ENCODE data around the gene RPS19. TPM values are rescaled to one million over a fixed set of nuclear protein-coding genes. Genes with fewer than 3 reads are reported as not detected.
A peak's percentile ranks its signal among the peaks of the same experiment; 100 is the strongest.

The RPS19 gene
- total and polyA plus RNA-seq, 10 of the 15 experiments (the other 5 are each of a cell fraction or from before 2014, with no cell fraction given), result 2,615 to 5,578 (median 4,127) TPM

DNA sequence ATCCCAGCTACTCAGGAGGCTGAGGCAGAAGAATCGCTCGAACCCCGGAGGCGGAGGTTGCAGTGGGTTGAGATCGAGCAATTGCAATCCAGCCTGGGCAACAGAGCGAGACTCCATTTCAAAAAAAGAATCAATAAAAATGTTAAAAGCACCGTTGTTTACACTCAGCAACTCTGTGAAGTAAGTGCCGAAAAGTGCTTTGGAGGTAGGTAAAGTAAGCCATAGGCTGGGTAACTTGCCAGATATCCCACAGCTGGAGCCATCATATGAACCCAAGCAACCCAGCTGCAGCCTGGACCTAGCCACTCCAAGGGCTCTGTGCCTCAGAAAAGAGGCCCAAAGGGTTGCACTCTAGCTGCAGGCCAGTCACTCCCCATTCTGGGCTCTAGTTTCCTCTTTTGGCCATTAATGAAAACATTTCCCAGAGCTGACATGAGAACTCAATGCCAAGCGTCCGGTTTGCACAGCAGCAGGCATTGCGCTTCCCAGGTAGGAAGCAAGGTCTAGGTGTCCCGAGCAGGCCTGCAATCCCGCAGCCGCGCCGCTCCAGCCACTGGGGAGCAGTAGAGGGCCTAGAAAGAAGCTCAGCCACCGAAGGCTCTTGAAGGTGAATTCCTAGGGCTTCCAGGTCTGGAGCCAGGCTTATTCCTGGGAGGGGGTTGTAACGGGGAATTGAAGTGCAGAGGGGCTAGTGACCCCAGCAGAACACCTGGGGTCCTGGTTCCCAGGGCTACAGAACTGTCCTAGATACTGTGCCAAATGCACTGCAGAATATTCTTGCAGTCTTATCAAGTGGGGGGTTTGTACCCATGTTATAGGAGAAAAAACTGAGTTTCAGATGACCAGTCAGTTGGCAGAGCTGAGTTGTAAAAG lies 13.0 kb downstream of the RPS19 start (continued):
- TF ChIP-seq, protein P1, sequence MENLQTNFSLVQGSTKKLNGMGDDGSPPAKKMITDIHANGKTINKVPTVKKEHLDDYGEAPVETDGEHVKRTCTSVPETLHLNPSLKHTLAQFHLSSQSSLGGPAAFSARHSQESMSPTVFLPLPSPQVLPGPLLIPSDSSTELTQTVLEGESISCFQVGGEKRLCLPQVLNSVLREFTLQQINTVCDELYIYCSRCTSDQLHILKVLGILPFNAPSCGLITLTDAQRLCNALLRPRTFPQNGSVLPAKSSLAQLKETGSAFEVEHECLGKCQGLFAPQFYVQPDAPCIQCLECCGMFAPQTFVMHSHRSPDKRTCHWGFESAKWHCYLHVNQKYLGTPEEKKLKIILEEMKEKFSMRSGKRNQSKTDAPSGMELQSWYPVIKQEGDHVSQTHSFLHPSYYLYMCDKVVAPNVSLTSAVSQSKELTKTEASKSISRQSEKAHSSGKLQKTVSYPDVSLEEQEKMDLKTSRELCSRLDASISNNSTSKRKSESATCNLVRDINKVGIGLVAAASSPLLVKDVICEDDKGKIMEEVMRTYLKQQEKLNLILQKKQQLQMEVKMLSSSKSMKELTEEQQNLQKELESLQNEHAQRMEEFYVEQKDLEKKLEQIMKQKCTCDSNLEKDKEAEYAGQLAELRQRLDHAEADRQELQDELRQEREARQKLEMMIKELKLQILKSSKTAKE (IDR thresholded peaks at IDR 0.05; ENCODE audit: low read depth, poor library complexity, severe bottlenecking), result peak; percentile 21
- TF ChIP-seq, protein P2, sequence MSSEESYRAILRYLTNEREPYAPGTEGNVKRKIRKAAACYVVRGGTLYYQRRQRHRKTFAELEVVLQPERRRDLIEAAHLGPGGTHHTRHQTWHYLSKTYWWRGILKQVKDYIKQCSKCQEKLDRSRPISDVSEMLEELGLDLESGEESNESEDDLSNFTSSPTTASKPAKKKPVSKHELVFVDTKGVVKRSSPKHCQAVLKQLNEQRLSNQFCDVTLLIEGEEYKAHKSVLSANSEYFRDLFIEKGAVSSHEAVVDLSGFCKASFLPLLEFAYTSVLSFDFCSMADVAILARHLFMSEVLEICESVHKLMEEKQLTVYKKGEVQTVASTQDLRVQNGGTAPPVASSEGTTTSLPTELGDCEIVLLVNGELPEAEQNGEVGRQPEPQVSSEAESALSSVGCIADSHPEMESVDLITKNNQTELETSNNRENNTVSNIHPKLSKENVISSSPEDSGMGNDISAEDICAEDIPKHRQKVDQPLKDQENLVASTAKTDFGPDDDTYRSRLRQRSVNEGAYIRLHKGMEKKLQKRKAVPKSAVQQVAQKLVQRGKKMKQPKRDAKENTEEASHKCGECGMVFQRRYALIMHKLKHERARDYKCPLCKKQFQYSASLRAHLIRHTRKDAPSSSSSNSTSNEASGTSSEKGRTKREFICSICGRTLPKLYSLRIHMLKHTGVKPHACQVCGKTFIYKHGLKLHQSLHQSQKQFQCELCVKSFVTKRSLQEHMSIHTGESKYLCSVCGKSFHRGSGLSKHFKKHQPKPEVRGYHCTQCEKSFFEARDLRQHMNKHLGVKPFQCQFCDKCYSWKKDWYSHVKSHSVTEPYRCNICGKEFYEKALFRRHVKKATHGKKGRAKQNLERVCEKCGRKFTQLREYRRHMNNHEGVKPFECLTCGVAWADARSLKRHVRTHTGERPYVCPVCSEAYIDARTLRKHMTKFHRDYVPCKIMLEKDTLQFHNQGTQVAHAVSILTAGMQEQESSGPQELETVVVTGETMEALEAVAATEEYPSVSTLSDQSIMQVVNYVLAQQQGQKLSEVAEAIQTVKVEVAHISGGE (CRISPR knock-in tag; IDR thresholded peaks at IDR 0.05), result no peak
- no peak for TF ChIP-seq NFYA (IDR thresholded peaks at IDR 0.05; ENCODE audit: borderline replicate concordance, low read depth, low read length)
- TF ChIP-seq KAT2A (conservative IDR thresholded peaks at IDR 0.05; ENCODE audit: control insufficient read depth, low read depth, low read length), result no peak
- peak; percentile 33; the same call in 1 of the 2 replicates for TF ChIP-seq FOXM1 (IDR thresholded peaks at IDR 0.05; ENCODE audit: low read depth, low read length)
- no peak for TF ChIP-seq KLF5 (IDR thresholded peaks at IDR 0.05; ENCODE audit: partially characterized antibody)
- TF ChIP-seq IKZF2 (IDR thresholded peaks at IDR 0.05), result peak; percentile 75 to 83
- TF ChIP-seq, protein P3, sequence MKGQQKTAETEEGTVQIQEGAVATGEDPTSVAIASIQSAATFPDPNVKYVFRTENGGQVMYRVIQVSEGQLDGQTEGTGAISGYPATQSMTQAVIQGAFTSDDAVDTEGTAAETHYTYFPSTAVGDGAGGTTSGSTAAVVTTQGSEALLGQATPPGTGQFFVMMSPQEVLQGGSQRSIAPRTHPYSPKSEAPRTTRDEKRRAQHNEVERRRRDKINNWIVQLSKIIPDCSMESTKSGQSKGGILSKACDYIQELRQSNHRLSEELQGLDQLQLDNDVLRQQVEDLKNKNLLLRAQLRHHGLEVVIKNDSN (IDR thresholded peaks at IDR 0.05; ENCODE audit: borderline replicate concordance, extremely low read length, insufficient read depth, low read depth, low read length), result no peak
- TF ChIP-seq CBFB (IDR thresholded peaks at IDR 0.05; ENCODE audit: low read depth), result 0 out of 2 replicates have a peak, but pooled peaks have one; percentile 12
- TF ChIP-seq, protein P4, sequence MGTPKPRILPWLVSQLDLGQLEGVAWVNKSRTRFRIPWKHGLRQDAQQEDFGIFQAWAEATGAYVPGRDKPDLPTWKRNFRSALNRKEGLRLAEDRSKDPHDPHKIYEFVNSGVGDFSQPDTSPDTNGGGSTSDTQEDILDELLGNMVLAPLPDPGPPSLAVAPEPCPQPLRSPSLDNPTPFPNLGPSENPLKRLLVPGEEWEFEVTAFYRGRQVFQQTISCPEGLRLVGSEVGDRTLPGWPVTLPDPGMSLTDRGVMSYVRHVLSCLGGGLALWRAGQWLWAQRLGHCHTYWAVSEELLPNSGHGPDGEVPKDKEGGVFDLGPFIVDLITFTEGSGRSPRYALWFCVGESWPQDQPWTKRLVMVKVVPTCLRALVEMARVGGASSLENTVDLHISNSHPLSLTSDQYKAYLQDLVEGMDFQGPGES (IDR thresholded peaks at IDR 0.05), result no peak
- peak; percentile 71 for TF ChIP-seq POLR2A (IDR thresholded peaks at IDR 0.05; ENCODE audit: low read depth, low read length)
- no peak for TF ChIP-seq SP1 (IDR thresholded peaks at IDR 0.05; ENCODE audit: low read depth, low read length)
- TF ChIP-seq, protein P5, sequence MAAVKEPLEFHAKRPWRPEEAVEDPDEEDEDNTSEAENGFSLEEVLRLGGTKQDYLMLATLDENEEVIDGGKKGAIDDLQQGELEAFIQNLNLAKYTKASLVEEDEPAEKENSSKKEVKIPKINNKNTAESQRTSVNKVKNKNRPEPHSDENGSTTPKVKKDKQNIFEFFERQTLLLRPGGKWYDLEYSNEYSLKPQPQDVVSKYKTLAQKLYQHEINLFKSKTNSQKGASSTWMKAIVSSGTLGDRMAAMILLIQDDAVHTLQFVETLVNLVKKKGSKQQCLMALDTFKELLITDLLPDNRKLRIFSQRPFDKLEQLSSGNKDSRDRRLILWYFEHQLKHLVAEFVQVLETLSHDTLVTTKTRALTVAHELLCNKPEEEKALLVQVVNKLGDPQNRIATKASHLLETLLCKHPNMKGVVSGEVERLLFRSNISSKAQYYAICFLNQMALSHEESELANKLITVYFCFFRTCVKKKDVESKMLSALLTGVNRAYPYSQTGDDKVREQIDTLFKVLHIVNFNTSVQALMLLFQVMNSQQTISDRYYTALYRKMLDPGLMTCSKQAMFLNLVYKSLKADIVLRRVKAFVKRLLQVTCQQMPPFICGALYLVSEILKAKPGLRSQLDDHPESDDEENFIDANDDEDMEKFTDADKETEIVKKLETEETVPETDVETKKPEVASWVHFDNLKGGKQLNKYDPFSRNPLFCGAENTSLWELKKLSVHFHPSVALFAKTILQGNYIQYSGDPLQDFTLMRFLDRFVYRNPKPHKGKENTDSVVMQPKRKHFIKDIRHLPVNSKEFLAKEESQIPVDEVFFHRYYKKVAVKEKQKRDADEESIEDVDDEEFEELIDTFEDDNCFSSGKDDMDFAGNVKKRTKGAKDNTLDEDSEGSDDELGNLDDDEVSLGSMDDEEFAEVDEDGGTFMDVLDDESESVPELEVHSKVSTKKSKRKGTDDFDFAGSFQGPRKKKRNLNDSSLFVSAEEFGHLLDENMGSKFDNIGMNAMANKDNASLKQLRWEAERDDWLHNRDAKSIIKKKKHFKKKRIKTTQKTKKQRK (IDR thresholded peaks at IDR 0.05; ENCODE audit: low read depth, low read length), result no peak
- no peak for TF ChIP-seq STAT3 (IDR thresholded peaks at IDR 0.05; ENCODE audit: low read depth, low read length)
- TF ChIP-seq SIX5 (IDR thresholded peaks at IDR 0.05; ENCODE audit: low read depth, low read length, severe bottlenecking), result no peak
- TF ChIP-seq NFIC (IDR thresholded peaks at IDR 0.05; ENCODE audit: low read depth, low read length), result no peak
- TF ChIP-seq BHLHE40 (IDR thresholded peaks at IDR 0.05; ENCODE audit: borderline replicate concordance in 1 of 2, low read depth in 2 of 2, low read length in 1 of 2), result peak; percentile 21 to 60; a peak in 1 of 4 replicates
- TF ChIP-seq TCF7 (IDR thresholded peaks at IDR 0.05; ENCODE audit: borderline replicate concordance), result no peak

Data from GM12878 (cell line).